ENCODE data around the gene SLC9A5. TPM values are rescaled to one million over a fixed set of nuclear protein-coding genes. Genes with fewer than 3 reads are reported as not detected.

SLC9A5 gene
- total RNA-seq, 4 donors from 2014 or later = 0.55 to 4.5 (median 1.5) TPM

GRCh38 chr16:67280090-67281015 is 31.6 kb downstream of the SLC9A5 start:
- no peak for DNase-seq
- TF ChIP-seq POLR2AphosphoS5 (IDR thresholded peaks at IDR 0.05) (no peak), EP300 (IDR thresholded peaks at IDR 0.05; ENCODE audit: low read depth) (no peak), CTCF (IDR thresholded peaks at IDR 0.05) (no peak), POLR2A (IDR thresholded peaks at IDR 0.05) (no peak)
- in situ Hi-C loops (cut with MboI; ENCODE audit: low pct_ligation_motif_present in 1 of 4, low pct_unique_long_range_greater_than_20kb in 1 of 4, low sequenced_read_pairs in 3 of 4) (loop anchor here in 1 of 4 donors (25.0 kb wide), 1 partner anchor 107 kb away; the partner anchor contains the start of gene TPPP3), intact Hi-C loops (cut with DNase I; ENCODE audit: low total_unique reads) (loop anchor here (5.0 kb wide), 1 partner anchor 117 kb away; no protein-coding TSS in a partner anchor)
- 90% methylated on average over 15 of the region's 15 CpGs; no CpG with 5 or more reads in 1 of the 2 donors for WGBS, 2 donors (ENCODE audit: low coverage in 1 of 2)
- Histone ChIP-seq H3K36me3 (no peaks in the 10 kb centered on the region), H3K4me1 (peaks cover 0 to 23% (median 21%) of the 10 kb centered on the region in 4 donors), H3K27ac (no peak overlapping the region), H3K27me3 (no peaks in the 10 kb centered on the region), H3K9me3 (no peaks in the 10 kb centered on the region), H3K4me3 (no peak overlapping the region)

GRCh38 chr16:67281536-67282446 is 33.0 kb downstream of the SLC9A5 start:
- intact Hi-C loops (cut with DNase I; ENCODE audit: low total_unique reads) = loop anchor here (5.0 kb wide), 1 partner anchor 116 kb away; no protein-coding TSS in a partner anchor
- WGBS, 2 donors (ENCODE audit: low coverage in 1 of 2) = 89% methylated on average over 14 of the region's 14 CpGs; no CpG with 5 or more reads in 1 of the 2 donors

GRCh38 chr16:67282447-67282805 is 33.6 kb downstream of the SLC9A5 start:
- no peak for DNase-seq
- Histone ChIP-seq H3K27me3 (no peaks in the 10 kb centered on the region), H3K4me3 (no peak overlapping the region), H3K4me1 (peaks cover 0 to 21% (median 19%) of the 10 kb centered on the region in 4 donors), H3K36me3 (no peaks in the 10 kb centered on the region), H3K27ac (no peak overlapping the region), H3K9me3 (no peaks in the 10 kb centered on the region)
- WGBS, 2 donors (ENCODE audit: low coverage in 1 of 2) = 99% methylated on average over 10 of the region's 10 CpGs; no CpG with 5 or more reads in 1 of the 2 donors
- intact Hi-C loops (cut with DNase I; ENCODE audit: low total_unique reads) = loop anchor here (5.0 kb wide), 1 partner anchor 115 kb away; no protein-coding TSS in a partner anchor
- TF ChIP-seq POLR2A (IDR thresholded peaks at IDR 0.05) = no peak
- no peak for TF ChIP-seq POLR2AphosphoS5 (IDR thresholded peaks at IDR 0.05)
- TF ChIP-seq EP300 (IDR thresholded peaks at IDR 0.05; ENCODE audit: low read depth) = no peak
- no peak for TF ChIP-seq CTCF (IDR thresholded peaks at IDR 0.05)
- in situ Hi-C loops (cut with MboI; ENCODE audit: low pct_ligation_motif_present in 1 of 4, low pct_unique_long_range_greater_than_20kb in 1 of 4, low sequenced_read_pairs in 3 of 4) = loop anchor here in 1 of 4 donors (25.0 kb wide), 1 partner anchor 105 kb away; the partner anchor contains the start of gene TPPP3

More at GRCh38 chr16:67281536-67282446, 33.0 kb downstream of the SLC9A5 start:
- in situ Hi-C loops (cut with MboI; ENCODE audit: low pct_ligation_motif_present in 1 of 4, low pct_unique_long_range_greater_than_20kb in 1 of 4, low sequenced_read_pairs in 3 of 4) = loop anchor here in 1 of 4 donors (25.0 kb wide), 1 partner anchor 106 kb away; the partner anchor contains the start of gene TPPP3
- no peak for DNase-seq
- no peak overlapping the region for H3K4me3 ChIP-seq
- H3K27me3 ChIP-seq = no peaks in the 10 kb centered on the region
- no peak overlapping the region for H3K27ac ChIP-seq
- no peaks in the 10 kb centered on the region for H3K9me3 ChIP-seq
- H3K36me3 ChIP-seq = no peaks in the 10 kb centered on the region
- H3K4me1 ChIP-seq = peaks cover 0 to 21% (median 20%) of the 10 kb centered on the region in 4 donors
- TF ChIP-seq POLR2A (IDR thresholded peaks at IDR 0.05) (no peak), EP300 (IDR thresholded peaks at IDR 0.05; ENCODE audit: low read depth) (no peak), CTCF (IDR thresholded peaks at IDR 0.05) (no peak), POLR2AphosphoS5 (IDR thresholded peaks at IDR 0.05) (no peak)

Data from transverse colon (tissue), 4 donors.